Activated naive CD4-positive, alpha-beta T cell (primary cell): ENCODE results near the gene RUNX3.

ENCODE experiments used
- DNase-seq, 4 experiments: peaks; one replicate each; lab custom pipeline; 2025; lab: John Stamatoyannopoulos, UW

RUNX3 gene

GRCh38 chr1:24946861-24947658 lies 17.0 kb upstream of the RUNX3 start:
- no peak for DNase-seq

GRCh38 chr1:24945354-24946326 lies 15.6 kb upstream of the RUNX3 start:
- no peak for DNase-seq

- DNase-seq: no peak
These were observed 14.2 kb upstream of the RUNX3 start for GRCh38 chr1:24944318-24944717.

GRCh38 chr1:24942789-24943188 lies 12.7 kb upstream of the RUNX3 start:
- no peak for DNase-seq

GRCh38 chr1:24941564-24941963 lies 11.5 kb upstream of the RUNX3 start:
- DNase-seq: no peak

GRCh38 chr1:24940231-24940630 lies 10.2 kb upstream of the RUNX3 start:
- no peak for DNase-seq

GRCh38 chr1:24939675-24940193 lies 9.7 kb upstream of the RUNX3 start:
- no peak for DNase-seq

- no peak for DNase-seq
These were observed 9.1 kb upstream of the RUNX3 start for GRCh38 chr1:24939040-24939674.

- DNase-seq: no peak
These were observed 8.2 kb upstream of the RUNX3 start for GRCh38 chr1:24938276-24938675.

- no peak for DNase-seq
These were observed 6.6 kb upstream of the RUNX3 start for GRCh38 chr1:24936684-24937083.

- no peak for DNase-seq
These were observed 5.8 kb upstream of the RUNX3 start for GRCh38 chr1:24935615-24936484.

- no peak for DNase-seq
These were observed 5.1 kb upstream of the RUNX3 start for GRCh38 chr1:24935196-24935526.

- DNase-seq: no peak
These were observed 4.5 kb upstream of the RUNX3 start for GRCh38 chr1:24934310-24935195.

GRCh38 chr1:24933468-24933867 lies 3.4 kb upstream of the RUNX3 start:
- no peak for DNase-seq

- DNase-seq: no peak
These were observed 2.7 kb upstream of the RUNX3 start for GRCh38 chr1:24932725-24933294.

GRCh38 chr1:24932284-24932683 lies 2.2 kb upstream of the RUNX3 start:
- peak in 3 of 4 experiments; percentile 24 to 61 (median 25) for DNase-seq

GRCh38 chr1:24931468-24932231 lies 1.6 kb upstream of the RUNX3 start:
- DNase-seq: no peak

- DNase-seq: no peak
These were observed 1.0 kb upstream of the RUNX3 start for GRCh38 chr1:24931146-24931467.
